Ishikawa (cell line): Measurements from ENCODE around the gene CEP112.
A peak's percentile ranks its signal among the peaks of the same experiment; 100 is the strongest.

Source experiments
- CEBPB ChIP-seq: IDR thresholded peaks from 2 replicates; pipeline ENCODE4 v1.6.1; 2012
- CREB1 ChIP-seq: IDR thresholded peaks from 2 replicates; pipeline ENCODE4 v1.6.1; 2012; ENCODE audit warnings: low read depth
- EGR1 ChIP-seq: IDR thresholded peaks from 2 replicates; pipeline ENCODE4 v1.6.1; 2012
- EP300 ChIP-seq: IDR thresholded peaks from 2 replicates; pipeline ENCODE4 v1.6.1; 2012; ENCODE audit warnings: borderline replicate concordance
- FOXM1 ChIP-seq: IDR thresholded peaks from 2 replicates; pipeline ENCODE4 v1.6.1; 2012; ENCODE audit warnings: low read depth, borderline replicate concordance
- NFIC ChIP-seq: IDR thresholded peaks from 2 replicates; pipeline ENCODE4 v1.6.1; 2012
- RAD21 ChIP-seq: IDR thresholded peaks from 2 replicates; pipeline ENCODE4 v1.6.1; 2012; ENCODE audit warnings: low read depth
- TAF1 ChIP-seq: IDR thresholded peaks from 2 replicates; pipeline ENCODE4 v1.6.1; 2012; ENCODE audit warnings: low read depth, mild to moderate bottlenecking
- TCF12 ChIP-seq: IDR thresholded peaks from 2 replicates; pipeline ENCODE4 v1.6.1; 2012; ENCODE audit warnings: low read depth
- TEAD4 ChIP-seq: IDR thresholded peaks from 2 replicates; pipeline ENCODE4 v1.6.1; 2012
- YY1 ChIP-seq: IDR thresholded peaks from 2 replicates; pipeline ENCODE4 v1.6.1; 2012; ENCODE audit warnings: low read depth
- ZBTB7A ChIP-seq: IDR thresholded peaks from 2 replicates; pipeline ENCODE4 v1.6.1; 2012; ENCODE audit warnings: low read depth
- TF ChIP-seq, protein P1 (sequence below): IDR thresholded peaks from 2 replicates; pipeline ENCODE4 v1.6.1; 2012; ENCODE audit warnings: low read depth, mild to moderate bottlenecking
- TF ChIP-seq, protein P2 (sequence below): IDR thresholded peaks from 2 replicates; pipeline ENCODE4 v1.6.1; 2012
- TF ChIP-seq, protein P3 (sequence below): IDR thresholded peaks from 2 replicates; pipeline ENCODE4 v1.6.1; 2012

The CEP112 gene

DNA sequence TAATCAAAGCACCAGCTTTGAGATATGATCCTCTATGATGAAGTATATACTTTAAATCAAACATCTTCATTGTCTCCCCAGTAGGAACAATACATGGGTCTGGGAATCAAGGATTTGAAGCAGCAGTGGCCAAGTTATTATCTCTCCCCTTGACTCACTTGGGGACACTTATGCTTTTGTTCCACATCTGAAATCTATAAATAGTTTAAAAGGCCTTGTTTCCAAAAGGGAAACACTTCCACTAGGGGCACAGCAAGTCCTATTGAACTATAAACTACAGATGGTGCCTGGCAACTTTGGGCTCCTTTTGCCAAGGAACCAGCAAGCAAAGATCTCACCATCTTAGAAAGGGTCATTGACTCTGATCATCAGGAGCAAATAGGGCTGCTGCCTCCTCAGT is 16.0 kb upstream of the CEP112 start:
- TF ChIP-seq, protein P1, sequence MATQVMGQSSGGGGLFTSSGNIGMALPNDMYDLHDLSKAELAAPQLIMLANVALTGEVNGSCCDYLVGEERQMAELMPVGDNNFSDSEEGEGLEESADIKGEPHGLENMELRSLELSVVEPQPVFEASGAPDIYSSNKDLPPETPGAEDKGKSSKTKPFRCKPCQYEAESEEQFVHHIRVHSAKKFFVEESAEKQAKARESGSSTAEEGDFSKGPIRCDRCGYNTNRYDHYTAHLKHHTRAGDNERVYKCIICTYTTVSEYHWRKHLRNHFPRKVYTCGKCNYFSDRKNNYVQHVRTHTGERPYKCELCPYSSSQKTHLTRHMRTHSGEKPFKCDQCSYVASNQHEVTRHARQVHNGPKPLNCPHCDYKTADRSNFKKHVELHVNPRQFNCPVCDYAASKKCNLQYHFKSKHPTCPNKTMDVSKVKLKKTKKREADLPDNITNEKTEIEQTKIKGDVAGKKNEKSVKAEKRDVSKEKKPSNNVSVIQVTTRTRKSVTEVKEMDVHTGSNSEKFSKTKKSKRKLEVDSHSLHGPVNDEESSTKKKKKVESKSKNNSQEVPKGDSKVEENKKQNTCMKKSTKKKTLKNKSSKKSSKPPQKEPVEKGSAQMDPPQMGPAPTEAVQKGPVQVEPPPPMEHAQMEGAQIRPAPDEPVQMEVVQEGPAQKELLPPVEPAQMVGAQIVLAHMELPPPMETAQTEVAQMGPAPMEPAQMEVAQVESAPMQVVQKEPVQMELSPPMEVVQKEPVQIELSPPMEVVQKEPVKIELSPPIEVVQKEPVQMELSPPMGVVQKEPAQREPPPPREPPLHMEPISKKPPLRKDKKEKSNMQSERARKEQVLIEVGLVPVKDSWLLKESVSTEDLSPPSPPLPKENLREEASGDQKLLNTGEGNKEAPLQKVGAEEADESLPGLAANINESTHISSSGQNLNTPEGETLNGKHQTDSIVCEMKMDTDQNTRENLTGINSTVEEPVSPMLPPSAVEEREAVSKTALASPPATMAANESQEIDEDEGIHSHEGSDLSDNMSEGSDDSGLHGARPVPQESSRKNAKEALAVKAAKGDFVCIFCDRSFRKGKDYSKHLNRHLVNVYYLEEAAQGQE, result no peak
- TF ChIP-seq EP300, result no peak
- TF ChIP-seq RAD21, result no peak
- no peak for TF ChIP-seq TAF1
- TF ChIP-seq TCF12, result no peak
- no peak for TF ChIP-seq ZBTB7A
- TF ChIP-seq, protein P2, sequence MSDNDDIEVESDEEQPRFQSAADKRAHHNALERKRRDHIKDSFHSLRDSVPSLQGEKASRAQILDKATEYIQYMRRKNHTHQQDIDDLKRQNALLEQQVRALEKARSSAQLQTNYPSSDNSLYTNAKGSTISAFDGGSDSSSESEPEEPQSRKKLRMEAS, result no peak
- no peak for TF ChIP-seq FOXM1
- TF ChIP-seq, protein P3, sequence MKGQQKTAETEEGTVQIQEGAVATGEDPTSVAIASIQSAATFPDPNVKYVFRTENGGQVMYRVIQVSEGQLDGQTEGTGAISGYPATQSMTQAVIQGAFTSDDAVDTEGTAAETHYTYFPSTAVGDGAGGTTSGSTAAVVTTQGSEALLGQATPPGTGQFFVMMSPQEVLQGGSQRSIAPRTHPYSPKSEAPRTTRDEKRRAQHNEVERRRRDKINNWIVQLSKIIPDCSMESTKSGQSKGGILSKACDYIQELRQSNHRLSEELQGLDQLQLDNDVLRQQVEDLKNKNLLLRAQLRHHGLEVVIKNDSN, result no peak
- no peak for TF ChIP-seq CEBPB
- no peak for TF ChIP-seq CREB1
- no peak for TF ChIP-seq NFIC
- TF ChIP-seq TEAD4, result no peak

DNA sequence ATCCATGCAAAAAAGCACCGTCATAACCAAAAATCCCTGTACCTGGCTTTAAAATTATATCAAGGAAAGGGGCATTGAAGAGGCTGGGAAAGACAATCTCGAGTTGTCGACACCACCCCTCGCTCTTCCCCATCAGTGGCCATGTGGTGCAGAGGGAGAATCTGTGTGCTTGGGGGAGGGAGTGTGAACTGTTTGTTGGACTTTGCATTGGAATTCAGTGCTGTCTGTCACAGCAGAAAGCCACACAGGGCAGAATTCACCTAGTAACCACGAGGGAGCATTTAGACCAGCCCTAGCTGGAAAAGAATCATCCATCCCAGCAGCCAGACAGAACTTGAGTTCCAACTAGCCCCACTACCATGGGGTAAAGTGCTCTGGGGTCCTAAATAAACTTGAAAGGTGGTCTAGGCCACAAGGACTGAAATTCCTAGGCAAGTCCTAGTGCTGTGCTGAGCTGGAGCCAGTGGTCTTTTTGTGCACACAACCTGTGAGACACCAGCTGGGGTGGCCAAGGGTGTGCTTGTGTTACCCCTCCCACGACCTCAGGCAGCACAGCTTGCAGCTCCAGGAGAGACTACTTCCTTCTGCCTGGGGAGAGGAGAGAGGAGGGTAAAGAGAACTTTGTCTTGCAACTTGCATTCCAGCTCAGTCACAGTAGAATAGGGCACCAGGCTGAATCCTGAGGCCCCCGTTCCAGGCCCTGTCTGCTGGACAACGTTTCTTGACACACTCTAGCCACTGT is 11.5 kb upstream of the CEP112 start:
- TF ChIP-seq FOXM1 (no peak), NFIC (no peak), CEBPB (no peak), CREB1 (no peak), RAD21 (no peak)

DNA sequence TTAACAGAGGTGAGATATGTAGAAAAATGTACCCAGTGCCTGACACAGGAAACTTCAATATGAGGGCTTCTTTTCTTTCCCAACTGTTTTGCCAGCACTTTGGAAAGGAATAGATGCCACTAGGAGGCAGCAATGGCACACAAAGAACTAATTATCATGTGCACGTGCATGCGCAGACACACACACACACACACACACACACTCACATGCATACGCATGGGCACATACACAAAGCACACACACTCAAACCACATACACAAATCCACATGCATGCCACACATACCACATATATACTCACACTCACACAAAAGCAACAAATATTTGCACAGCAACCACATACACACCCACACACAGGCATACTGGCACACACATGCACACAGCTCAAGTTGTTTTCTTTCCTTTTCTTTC is 8.8 kb upstream of the CEP112 start:
- TF ChIP-seq, protein P2, result peak; percentile 74
- TF ChIP-seq CREB1, result no peak
- TF ChIP-seq RAD21, result peak; percentile 85

DNA sequence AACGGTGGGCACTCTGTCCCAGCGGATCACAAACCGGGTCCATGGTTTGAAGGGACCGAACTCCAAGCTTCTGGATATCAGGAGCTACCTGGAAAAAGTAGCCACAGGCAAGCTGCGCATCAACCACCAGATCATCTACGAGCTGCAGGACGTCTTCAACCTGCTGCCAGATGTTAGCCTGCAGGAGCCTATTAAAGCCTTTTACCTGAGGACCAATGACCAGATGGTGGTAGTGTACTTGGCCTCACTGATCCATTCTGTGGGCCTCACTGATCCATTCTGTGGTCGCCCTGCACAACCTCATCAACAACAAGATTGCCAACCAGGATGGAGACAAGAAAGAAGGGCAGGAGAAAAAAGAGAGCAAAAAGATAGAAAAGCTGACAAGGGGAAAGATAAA is 6.3 kb upstream of the CEP112 start:
- TF ChIP-seq, protein P2, result no peak

DNA sequence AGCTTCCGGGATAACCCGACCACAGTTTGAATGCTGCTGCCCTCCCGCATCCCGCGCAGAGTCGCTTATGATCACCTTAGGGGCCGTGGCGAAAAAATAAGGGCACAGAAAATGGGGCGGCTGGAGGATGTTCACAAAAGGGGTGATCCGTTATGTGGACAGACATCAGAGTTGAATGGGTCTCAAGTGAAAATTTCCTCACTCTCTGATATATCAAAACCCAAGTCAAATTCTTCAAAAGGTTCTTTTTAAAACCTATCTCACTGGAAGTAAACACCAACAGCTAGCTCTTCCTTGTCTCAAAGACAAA is 400 bp upstream of the CEP112 start:
- TF ChIP-seq RAD21 (no peak), FOXM1 (no peak), NFIC (no peak)
- TF ChIP-seq, protein P1, result no peak

DNA sequence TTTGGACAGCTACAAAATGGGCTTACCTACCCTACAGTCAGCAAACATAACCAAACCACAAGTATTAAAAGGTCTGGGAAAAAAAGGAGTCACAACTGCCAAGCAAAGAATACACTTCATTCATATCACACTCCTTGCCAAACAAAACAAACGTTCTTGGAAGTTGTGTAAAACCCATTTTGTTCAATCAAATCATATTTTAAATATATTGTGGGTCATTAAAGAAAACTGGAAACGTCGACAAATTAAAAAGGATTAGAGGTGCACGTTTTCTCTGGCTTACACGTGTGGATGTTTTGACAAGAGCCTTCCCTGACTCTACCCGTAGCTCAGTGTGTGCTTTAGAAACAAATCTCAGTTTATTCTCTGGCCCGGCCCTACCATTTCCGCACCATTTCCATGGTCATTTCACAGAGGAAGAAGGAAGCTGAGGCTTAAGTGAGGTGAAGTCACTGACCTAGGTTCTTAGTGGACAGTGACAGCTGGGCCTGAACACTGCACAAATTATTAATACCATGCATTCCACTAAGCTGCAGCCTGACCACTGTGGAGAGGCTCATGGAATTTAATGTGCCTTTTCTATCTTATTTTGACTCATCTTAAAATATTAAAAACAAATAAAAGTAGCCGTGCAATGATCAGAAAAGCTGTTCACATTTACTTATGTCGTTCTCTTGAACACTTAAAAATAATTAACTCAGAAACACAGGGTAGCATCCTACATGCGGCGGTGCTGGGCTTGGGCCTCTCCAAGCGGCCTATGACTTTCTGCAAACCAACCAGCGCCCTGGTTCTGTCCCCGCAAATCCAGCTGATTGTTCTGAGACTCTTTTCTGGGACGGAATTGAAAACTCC is 968 bp downstream of the CEP112 start:
- no peak for TF ChIP-seq CREB1
- TF ChIP-seq, protein P2, result no peak
- no peak for TF ChIP-seq TCF12
- TF ChIP-seq EGR1, result no peak
- TF ChIP-seq, protein P1, result no peak
- no peak for TF ChIP-seq FOXM1
- TF ChIP-seq TAF1, result no peak
- no peak for TF ChIP-seq YY1
- TF ChIP-seq TEAD4, result no peak
- no peak for TF ChIP-seq ZBTB7A
- no peak for TF ChIP-seq RAD21
- no peak for TF ChIP-seq CEBPB
- TF ChIP-seq, protein P3, result no peak
- no peak for TF ChIP-seq EP300
- TF ChIP-seq NFIC, result no peak
